CD14-positive monocyte (primary cell): ENCODE results near the gene GTF3C1. TPM values are rescaled to one million over a fixed set of nuclear protein-coding genes. Genes with fewer than 3 reads are reported as not detected.

Experiments used
- DNase-seq, 3 donors: peaks; one replicate each; pipeline ENCODE4 v3.0.0-alpha.2; 2011 to 2022
- H2AFZ ChIP-seq: 2 replicates; pipeline ENCODE4 v1.6.0; 2012; ENCODE audit warnings: mild to moderate bottlenecking, low read depth, low read length, inconsistent platforms; ENCODE audit not compliant: insufficient read depth, poor library complexity, severe bottlenecking
- H3K27ac ChIP-seq, 2 donors: 1 replicate in 1 of 2; 2 replicates in 1 of 2; pipeline ENCODE4 v1.5.1; 2012 to 2013; ENCODE audit warnings: low read length in 2 of 2, control low read depth in 1 of 2, inconsistent platforms in 1 of 2, low read depth in 1 of 2, mild to moderate bottlenecking in 1 of 2
- H3K27me3 ChIP-seq, 2 donors: one replicate each; pipeline versions ENCODE4 v1.6.0 to v1.6.1; 2011 to 2013; ENCODE audit warnings: low read length in 2 of 2; ENCODE audit not compliant: control insufficient read depth in 2 of 2, insufficient read depth in 2 of 2
- H3K36me3 ChIP-seq, 2 donors: replicated peaks in 1 of 2; 1 replicate in 1 of 2; 2 replicates in 1 of 2; pipeline versions ENCODE4 v1.5.1 to v1.6.1; 2012 to 2013; ENCODE audit warnings: low read length in 2 of 2, control low read depth in 1 of 2, inconsistent platforms in 1 of 2, mild to moderate bottlenecking in 1 of 2; ENCODE audit not compliant: insufficient read depth in 2 of 2, control insufficient read depth in 1 of 2
- H3K4me1 ChIP-seq, 2 donors: 1 replicate in 1 of 2; 2 replicates in 1 of 2; pipeline versions ENCODE4 v1.5.1 to v1.6.1; 2012 to 2013; ENCODE audit warnings: low read length in 2 of 2, control low read depth in 1 of 2, inconsistent platforms in 1 of 2, mild to moderate bottlenecking in 1 of 2, moderate library complexity in 1 of 2; ENCODE audit not compliant: insufficient read depth in 2 of 2, control insufficient read depth in 1 of 2
- H3K4me2 ChIP-seq: replicated peaks from 2 replicates; pipeline ENCODE3; 2012; ENCODE audit warnings: low read length, moderate library complexity, mild to moderate bottlenecking; ENCODE audit not compliant: poor library complexity, severe bottlenecking; ENCODE audit errors: extremely low read depth
- H3K4me3 ChIP-seq, 3 experiments: fragments of 200-600 bp in 1 of 3; sonication (generic) in 1 of 3; replicated peaks in 1 of 3; 1 replicate in 2 of 3; 2 replicates in 1 of 3; pipeline ENCODE4 v1.5.1; 2011 to 2013; ENCODE audit warnings: low read length in 3 of 3, mild to moderate bottlenecking in 3 of 3, control low read depth in 2 of 3, low read depth in 2 of 3, inconsistent platforms in 1 of 3, moderate library complexity in 1 of 3
- H3K79me2 ChIP-seq: 2 replicates; pipeline ENCODE4 v1.6.0; 2012; ENCODE audit warnings: mild to moderate bottlenecking, control low read depth, inconsistent platforms, low read length, moderate library complexity; ENCODE audit not compliant: insufficient read depth
- H3K9ac ChIP-seq: 2 replicates; pipeline ENCODE4 v1.6.0; 2017; ENCODE audit warnings: low read length, mild to moderate bottlenecking; ENCODE audit not compliant: insufficient read depth, poor library complexity, severe bottlenecking
- H3K9me3 ChIP-seq, 2 donors: replicated peaks in 1 of 2; 1 replicate in 1 of 2; 2 replicates in 1 of 2; pipeline versions ENCODE4 v1.5.1 to v1.6.1; 2012 to 2013; ENCODE audit warnings: low read length in 2 of 2, control low read depth in 1 of 2; ENCODE audit not compliant: control insufficient read depth in 1 of 2, insufficient read depth in 1 of 2
- H4K20me1 ChIP-seq: 2 replicates; pipeline ENCODE4 v1.6.0; 2012; ENCODE audit warnings: mild to moderate bottlenecking, low read length, control low read depth, moderate library complexity; ENCODE audit not compliant: insufficient read depth
- H3K27ac Mint-ChIP-seq, 7 donors: one replicate each; pipeline ENCODE4 v1.8.0; 2020; ENCODE audit warnings: mild to moderate bottlenecking in 7 of 7, mixed read lengths in 7 of 7, moderate library complexity in 6 of 7, inconsistent platforms in 2 of 7
- H3K27me3 Mint-ChIP-seq, 3 donors: one replicate each; pipeline ENCODE4 v1.8.0; 2021 to 2022; ENCODE audit warnings: low read depth in 3 of 3, mild to moderate bottlenecking in 3 of 3, mixed read lengths in 3 of 3, moderate library complexity in 3 of 3, inconsistent platforms in 1 of 3
- H3K36me3 Mint-ChIP-seq, 2 donors: one replicate each; pipeline ENCODE4 v1.8.0; 2020; ENCODE audit warnings: mixed read lengths in 2 of 2, inconsistent platforms in 1 of 2, mild to moderate bottlenecking in 1 of 2
- H3K4me1 Mint-ChIP-seq: one replicate; pipeline ENCODE4 v1.8.0; 2020; ENCODE audit warnings: mild to moderate bottlenecking, mixed read lengths
- H3K4me3 Mint-ChIP-seq, 2 donors: one replicate each; pipeline ENCODE4 v1.8.0; 2020; ENCODE audit warnings: mild to moderate bottlenecking in 2 of 2, mixed read lengths in 2 of 2, moderate library complexity in 1 of 2
- H3K9me3 Mint-ChIP-seq, 7 donors: one replicate each; pipeline ENCODE4 v1.8.0; 2020 to 2022; ENCODE audit warnings: mixed read lengths in 7 of 7, mild to moderate bottlenecking in 6 of 7, moderate library complexity in 6 of 7, inconsistent platforms in 2 of 7
- WGBS: methylation state at CpG from one replicate; pipeline ENCODE4 v1.1.5; 2013; ENCODE audit warnings: missing lambda C conversion rate; ENCODE audit not compliant: insufficient coverage; 5-methylcytosine and 5-hydroxymethylcytosine counted together
- intact Hi-C, 2 donors: fragments of 100-400 bp; cut with micrococcal nuclease; formaldehyde crosslinking; loops; one replicate each; pipeline versions ENCODE4 v1.15.0 to v1.15.1; 2023
- polyA plus RNA-seq, 3 donors: library from polyadenylated mRNA; depleted of rRNA in 1 of 3; unstranded in 2 of 3; stranded (reverse) in 1 of 3; fragments of 300-500 nt in 2 of 3; fragments of >200 nt in 1 of 3; fragmentation: Illumina TruSeq in 2 of 3; gene quantifications; 1 replicate in 2 of 3; 2 replicates in 1 of 3; pipeline ENCODE4 v1.2.3, GENCODE V29; 2012 to 2021
- TF ChIP-seq, protein P1 (sequence below): fragments of 200-600 bp; IDR thresholded peaks from one replicate; pipeline ENCODE4 v1.8.0; 2022; ENCODE audit warnings: antibody characterized with exemption, mild to moderate bottlenecking

GTF3C1 gene
- polyA plus RNA-seq, 3 donors = 7.0 to 22.0 (median 12.8) TPM

DNA sequence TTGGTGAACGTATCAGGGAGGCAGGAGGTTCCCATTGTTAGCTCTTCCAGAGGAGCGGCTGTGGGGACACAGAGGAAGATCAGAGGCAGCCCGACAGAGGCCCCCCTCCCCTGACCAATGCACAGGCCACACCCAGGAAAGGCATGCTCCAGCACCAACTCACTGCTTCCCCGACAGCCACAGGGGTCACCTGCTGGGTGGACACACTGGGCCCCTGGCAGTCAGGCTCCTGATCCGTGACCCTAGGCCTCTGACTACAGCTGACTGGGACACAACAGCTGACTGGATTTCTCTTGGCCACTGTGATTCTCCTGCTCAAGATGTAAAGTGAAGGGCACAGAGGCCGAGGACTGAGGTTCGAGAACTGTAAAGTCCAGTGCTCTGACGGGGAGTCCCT lies 84.2 kb downstream of the GTF3C1 start:
- peaks cover 93 to 98% of the 10 kb centered on the region in 2 donors for H3K36me3 Mint-ChIP-seq
- H3K9ac ChIP-seq = no peak overlapping the region

DNA sequence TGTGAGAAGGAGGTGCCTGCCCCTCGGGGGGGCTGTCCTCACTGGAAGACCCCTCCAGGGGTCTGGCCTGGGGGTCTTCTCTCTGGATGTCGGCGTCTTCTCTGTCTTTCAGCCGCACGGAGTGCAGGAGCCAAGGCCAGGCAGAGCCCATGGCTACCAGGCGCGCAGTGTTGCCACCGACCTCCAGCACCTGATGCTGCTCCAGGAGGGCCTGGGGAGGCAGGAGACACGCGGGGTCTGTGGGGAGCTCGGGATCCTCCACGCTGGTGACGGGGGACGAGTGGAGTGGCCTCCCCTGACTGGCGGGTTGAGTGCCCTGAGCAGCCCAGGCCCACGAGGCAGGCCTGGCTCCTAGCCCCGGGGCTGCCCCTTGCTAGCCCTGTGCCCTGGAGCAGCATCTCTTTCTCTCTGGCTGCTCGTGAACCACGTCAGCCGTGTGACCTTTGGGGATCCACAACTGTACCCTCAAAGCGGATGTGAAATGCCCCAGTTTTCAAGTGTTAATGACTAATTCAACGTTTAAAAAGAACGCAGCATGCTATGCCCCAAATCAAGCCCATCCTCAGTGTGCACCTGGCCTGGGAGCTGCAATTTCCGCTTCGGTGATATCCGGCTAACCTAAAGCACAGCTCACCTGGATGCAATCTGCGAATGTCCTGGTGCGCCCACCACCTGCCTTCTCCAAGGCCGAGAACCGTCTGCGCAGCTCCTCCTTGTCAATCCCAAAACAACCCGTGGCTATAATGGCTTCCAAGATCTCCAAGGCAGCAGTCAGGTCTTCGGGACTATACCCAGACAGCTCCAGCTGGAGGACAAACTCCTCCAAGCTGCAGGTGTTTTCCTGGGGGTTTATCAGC lies 84.9 kb downstream of the GTF3C1 start:
- H3K36me3 Mint-ChIP-seq = peaks cover 90 to 96% of the 10 kb centered on the region in 2 donors
- WGBS = 96% methylated on average over 33 of the region's 33 CpGs

More for the DNA sequence above, 84.2 kb downstream of the GTF3C1 start:
- no peaks in the 10 kb centered on the region for H3K79me2 ChIP-seq
- Mint-ChIP-seq H3K27me3 (no peaks in the 10 kb centered on the region), H3K9me3 (peaks cover 0 to 7% (median 0%) of the 10 kb centered on the region in 7 donors), H3K4me3 (no peak overlapping the region), H3K27ac (no peak overlapping the region), H3K4me1 (no peaks in the 10 kb centered on the region)
- H3K4me1 ChIP-seq = no peaks in the 10 kb centered on the region
- peaks cover 98 to 100% of the 10 kb centered on the region in 2 donors for H3K36me3 ChIP-seq
- DNase-seq = no peak
- TF ChIP-seq, protein P1, sequence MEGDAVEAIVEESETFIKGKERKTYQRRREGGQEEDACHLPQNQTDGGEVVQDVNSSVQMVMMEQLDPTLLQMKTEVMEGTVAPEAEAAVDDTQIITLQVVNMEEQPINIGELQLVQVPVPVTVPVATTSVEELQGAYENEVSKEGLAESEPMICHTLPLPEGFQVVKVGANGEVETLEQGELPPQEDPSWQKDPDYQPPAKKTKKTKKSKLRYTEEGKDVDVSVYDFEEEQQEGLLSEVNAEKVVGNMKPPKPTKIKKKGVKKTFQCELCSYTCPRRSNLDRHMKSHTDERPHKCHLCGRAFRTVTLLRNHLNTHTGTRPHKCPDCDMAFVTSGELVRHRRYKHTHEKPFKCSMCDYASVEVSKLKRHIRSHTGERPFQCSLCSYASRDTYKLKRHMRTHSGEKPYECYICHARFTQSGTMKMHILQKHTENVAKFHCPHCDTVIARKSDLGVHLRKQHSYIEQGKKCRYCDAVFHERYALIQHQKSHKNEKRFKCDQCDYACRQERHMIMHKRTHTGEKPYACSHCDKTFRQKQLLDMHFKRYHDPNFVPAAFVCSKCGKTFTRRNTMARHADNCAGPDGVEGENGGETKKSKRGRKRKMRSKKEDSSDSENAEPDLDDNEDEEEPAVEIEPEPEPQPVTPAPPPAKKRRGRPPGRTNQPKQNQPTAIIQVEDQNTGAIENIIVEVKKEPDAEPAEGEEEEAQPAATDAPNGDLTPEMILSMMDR = no peak
- intact Hi-C loops = no loop called here
- H3K4me2 ChIP-seq = no peak overlapping the region
- no peaks in the 10 kb centered on the region for H3K9me3 ChIP-seq
- no peak overlapping the region for H3K27ac ChIP-seq
- no peak overlapping the region for H2AFZ ChIP-seq
- no peaks in the 10 kb centered on the region for H4K20me1 ChIP-seq
- no peak overlapping the region for H3K4me3 ChIP-seq
- H3K27me3 ChIP-seq = no peaks in the 10 kb centered on the region
- 81% methylated on average over 6 of the region's 8 CpGs for WGBS

More for the DNA sequence above, 84.9 kb downstream of the GTF3C1 start:
- H4K20me1 ChIP-seq = no peaks in the 10 kb centered on the region
- H3K9me3 Mint-ChIP-seq = peaks cover 0 to 4% (median 0%) of the 10 kb centered on the region in 7 donors
- H3K36me3 ChIP-seq = peaks cover 97 to 100% of the 10 kb centered on the region in 2 donors
- TF ChIP-seq, protein P1 = no peak
- DNase-seq = no peak
- H3K4me1 ChIP-seq = no peaks in the 10 kb centered on the region
- H3K4me2 ChIP-seq = no peak overlapping the region
- H3K4me1 Mint-ChIP-seq = no peaks in the 10 kb centered on the region
- H3K27me3 Mint-ChIP-seq = no peaks in the 10 kb centered on the region
- no peak overlapping the region for H2AFZ ChIP-seq
- H3K9ac ChIP-seq = no peak overlapping the region
- peak overlapping the region in 1 of 2 donors; percentile 27 for H3K4me3 Mint-ChIP-seq
- H3K27me3 ChIP-seq = no peaks in the 10 kb centered on the region
- intact Hi-C loops = no loop called here
- no peak overlapping the region for H3K4me3 ChIP-seq
- H3K27ac ChIP-seq = no peak overlapping the region
- no peaks in the 10 kb centered on the region for H3K9me3 ChIP-seq
- peak overlapping the region in 1 of 7 donors; percentile 50 for H3K27ac Mint-ChIP-seq
- no peaks in the 10 kb centered on the region for H3K79me2 ChIP-seq
